SKM-1 treated with dmso at 0.1 percent for 144 hours (cell line): ENCODE measurements around the gene GAGE12J.
"Not testable (repeated sequence)": the region's sequence is repeated elsewhere in the genome, so short reads cannot be mapped to it uniquely, and the experiment has no call there.

Experiments used
- DNase-seq: peaks from one replicate; lab custom pipeline; 2025; ENCODE audit not compliant: unreplicated experiment; lab: John Stamatoyannopoulos, UW

Gene GAGE12J

GRCh38 chrX:49309401-49309981 lies 12.3 kb upstream of the GAGE12J start:
- DNase-seq = no peak

- DNase-seq = no peak
Observed at GRCh38 chrX:49310371-49310770, 11.5 kb upstream of the GAGE12J start.

GRCh38 chrX:49312176-49312575 lies 9.7 kb upstream of the GAGE12J start:
- DNase-seq = no peak

- no peak for DNase-seq
Observed at GRCh38 chrX:49316085-49316484, 5.8 kb upstream of the GAGE12J start.

- not testable (repeated sequence) for DNase-seq
Observed at GRCh38 chrX:49322266-49322665, 429 bp downstream of the GAGE12J start.

DNA sequence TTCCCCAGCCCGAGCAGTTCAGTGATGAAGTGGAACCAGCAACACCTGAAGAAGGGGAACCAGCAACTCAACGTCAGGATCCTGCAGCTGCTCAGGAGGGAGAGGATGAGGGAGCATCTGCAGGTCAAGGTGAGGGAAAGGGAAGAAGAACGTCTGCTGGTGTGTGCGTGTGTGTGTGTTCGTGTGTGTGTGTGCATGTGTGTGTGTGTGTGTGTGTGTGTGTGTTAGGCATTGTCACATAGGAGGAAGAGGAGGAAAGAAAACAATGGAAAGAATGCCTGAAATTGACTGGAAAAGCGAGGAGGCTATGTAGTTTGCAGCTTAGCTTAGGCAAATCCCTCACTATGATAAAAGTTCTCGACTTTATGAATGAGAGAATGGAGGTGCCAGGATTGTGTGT lies 1.9 kb downstream of the GAGE12J start:
- DNase-seq = not testable (repeated sequence)

DNA sequence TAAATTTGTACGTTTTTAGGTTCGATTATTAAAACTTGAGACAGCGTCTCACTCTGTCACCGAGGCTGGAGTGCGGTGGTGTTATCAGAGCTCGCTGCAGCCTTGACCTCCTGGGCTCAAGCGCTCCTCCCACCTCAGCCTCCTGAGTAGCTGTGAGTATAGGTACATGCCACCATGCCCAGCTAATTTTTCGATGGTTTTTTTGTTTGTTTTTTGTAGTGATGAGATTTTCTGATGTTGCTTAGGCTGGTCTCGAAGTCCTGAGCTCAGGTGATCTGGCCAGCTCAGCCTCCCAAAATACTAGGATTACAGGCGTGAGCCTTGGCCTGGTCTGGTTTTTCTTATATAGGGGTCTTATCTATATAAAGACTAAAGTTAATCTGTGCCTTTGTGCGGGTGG lies 8.6 kb downstream of the GAGE12J start:
- not testable (repeated sequence) for DNase-seq

DNA sequence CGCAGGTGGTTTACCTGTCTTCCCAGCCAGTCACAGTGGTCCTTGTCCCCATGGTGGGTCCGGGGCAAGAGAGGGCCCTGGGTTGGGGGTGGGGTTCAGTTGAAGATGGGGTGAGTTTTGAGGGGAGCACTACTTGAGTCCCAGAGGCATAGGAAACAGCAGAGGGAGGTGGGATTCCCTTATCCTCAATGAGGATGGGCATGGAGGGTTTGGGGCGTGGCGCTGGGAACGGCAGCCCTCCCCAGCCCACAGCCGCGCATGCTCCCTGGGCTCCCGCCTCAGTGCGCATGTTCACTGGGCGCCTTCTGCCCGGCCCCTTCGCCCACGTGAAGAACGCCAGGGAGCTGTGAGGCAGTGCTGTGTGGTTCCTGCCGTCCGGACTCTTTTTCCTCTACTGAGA lies 9.4 kb downstream of the GAGE12J start, which contains the start of gene GAGE13:
Gene GAGE13 (plus strand): TSS at position 301 of the 400 bp plus-strand sequence. CDS start 1,156 bp downstream, outside the sequence.
- DNase-seq = not testable (repeated sequence)

DNA sequence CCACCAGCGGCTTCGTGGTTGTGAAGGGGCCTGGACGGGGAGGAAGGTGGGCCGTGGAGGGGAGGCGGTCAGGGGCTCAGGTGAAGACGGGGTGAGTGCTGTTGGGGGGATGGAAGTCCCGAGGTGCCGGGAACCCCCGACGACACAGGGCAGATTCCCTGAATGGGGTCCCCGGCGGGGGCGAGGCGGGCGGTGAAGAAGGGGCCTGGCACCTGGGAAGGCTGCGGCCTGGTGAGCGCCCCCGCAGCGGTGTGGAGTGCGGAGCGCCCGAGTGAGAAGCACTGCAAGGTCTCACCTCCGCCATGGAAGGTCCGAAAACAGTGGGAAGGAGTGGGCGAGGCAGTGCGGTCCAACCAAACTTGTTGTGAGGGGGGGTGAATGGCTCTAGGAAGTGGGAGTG lies 10.0 kb downstream of the GAGE12J start:
- not testable (repeated sequence) for DNase-seq

DNA sequence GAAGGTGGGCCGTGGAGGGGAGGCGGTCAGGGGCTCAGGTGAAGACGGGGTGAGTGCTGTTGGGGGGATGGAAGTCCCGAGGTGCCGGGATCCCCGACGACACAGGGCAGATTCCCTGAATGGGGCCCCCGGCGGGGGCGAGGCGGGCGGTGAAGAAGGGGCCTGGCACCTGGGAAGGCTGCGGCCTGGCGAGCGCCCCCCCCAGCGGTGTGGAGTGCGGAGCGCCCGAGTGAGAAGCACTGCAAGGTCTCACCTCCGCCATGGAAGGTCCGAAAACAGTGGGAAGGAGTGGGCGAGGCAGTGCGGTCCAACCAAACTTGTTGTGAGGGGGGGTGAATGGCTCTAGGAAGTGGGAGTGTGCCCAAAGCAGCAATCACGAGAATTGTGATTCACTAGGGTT lies 19.6 kb downstream of the GAGE12J start:
- DNase-seq = not testable (repeated sequence)

DNA sequence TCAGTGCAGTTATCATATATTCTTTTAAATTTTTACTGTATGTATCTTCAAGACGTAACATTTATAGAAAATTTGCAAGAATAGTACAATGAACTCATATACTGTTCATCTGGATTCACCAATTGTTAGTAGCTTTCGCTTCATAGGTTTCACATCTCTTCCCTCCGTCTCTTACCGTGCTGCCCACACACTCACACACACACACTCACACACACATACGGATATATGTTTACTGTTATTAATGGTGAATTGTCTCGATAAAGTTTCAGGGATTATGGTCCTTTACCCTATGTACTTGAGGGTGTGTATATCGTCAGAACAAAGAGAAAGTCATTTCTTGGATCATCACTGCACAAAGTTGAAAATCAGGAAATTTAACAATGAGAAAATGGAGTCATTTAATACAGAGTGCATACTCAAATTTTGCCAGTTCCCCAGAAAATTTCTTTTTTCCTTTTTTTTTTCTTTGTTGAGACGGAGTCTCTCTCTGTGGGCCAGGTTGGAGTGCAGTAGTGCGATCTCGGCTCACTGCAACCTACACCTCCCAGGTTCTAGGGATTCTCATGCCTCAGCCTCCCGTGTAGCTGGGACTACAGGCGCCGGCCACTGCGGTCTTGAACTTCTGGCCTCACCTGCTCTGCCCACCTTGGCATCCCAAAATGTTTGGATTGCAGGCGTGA lies 22.8 kb downstream of the GAGE12J start:
- not testable (repeated sequence) for DNase-seq

DNA sequence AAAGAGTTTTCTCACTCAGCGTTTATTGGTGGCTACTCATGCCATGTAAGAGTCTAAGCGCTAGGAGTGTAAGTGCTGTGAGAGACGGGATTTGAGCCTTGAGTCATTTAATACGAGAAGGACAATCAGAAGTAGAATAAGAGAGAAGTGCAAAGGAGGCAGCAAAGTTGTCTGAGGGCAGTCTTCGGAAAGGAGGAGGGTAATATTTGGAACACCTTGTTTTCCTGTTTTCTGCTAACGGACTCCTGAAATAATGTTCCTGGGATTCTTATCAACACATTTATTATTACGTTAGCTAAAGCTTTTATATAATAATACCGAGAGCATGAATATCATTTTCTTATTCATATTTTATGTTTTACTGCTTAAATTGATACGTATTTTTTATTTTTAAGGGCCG lies 23.6 kb downstream of the GAGE12J start:
- not testable (repeated sequence) for DNase-seq

DNA sequence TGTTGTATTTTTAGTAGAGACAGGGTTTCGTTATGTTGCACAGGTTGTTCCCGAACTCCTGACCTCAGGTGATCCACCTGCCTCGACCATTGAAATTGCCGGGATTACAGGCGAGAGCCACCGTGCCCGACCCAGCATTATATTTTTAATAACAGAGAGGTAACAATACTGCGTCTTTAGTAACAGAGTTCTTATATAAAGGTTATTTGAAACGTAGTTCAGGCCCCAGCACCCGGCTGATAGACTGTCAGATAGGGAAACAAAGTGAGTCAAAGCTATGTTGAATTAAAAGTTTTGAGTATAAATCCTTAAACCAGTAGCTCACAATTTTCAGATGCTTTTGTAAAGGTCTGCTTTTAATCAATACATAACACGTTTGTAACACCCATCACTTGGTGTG lies 24.3 kb downstream of the GAGE12J start:
- DNase-seq = not testable (repeated sequence)
